Peyer's patch (tissue), 4 donors: Measurements from ENCODE around the gene RLIM.
"Not testable (repeated sequence)": the region's sequence is repeated elsewhere in the genome, so short reads cannot be mapped to it uniquely, and the experiment has no call there.

Experiments
- POLR2A ChIP-seq, 2 donors: fragments of 450-650 bp; IDR thresholded peaks; one replicate each; pipeline ENCODE4 v1.5.1; 2017; ENCODE audit warnings: antibody characterized with exemption in 2 of 2, mild to moderate bottlenecking in 2 of 2, moderate library complexity in 2 of 2
- TF ChIP-seq, protein P1 (sequence below), 6 experiments: fragments of 450-650 bp in 4 of 6; fragments of 200-600 bp in 2 of 6; sonication (generic) in 1 of 6; IDR thresholded peaks; one replicate each; pipeline ENCODE4 v1.5.1; 2017 to 2019; ENCODE audit warnings: antibody characterized with exemption in 6 of 6, mild to moderate bottlenecking in 3 of 6, moderate library complexity in 1 of 6

DNA sequence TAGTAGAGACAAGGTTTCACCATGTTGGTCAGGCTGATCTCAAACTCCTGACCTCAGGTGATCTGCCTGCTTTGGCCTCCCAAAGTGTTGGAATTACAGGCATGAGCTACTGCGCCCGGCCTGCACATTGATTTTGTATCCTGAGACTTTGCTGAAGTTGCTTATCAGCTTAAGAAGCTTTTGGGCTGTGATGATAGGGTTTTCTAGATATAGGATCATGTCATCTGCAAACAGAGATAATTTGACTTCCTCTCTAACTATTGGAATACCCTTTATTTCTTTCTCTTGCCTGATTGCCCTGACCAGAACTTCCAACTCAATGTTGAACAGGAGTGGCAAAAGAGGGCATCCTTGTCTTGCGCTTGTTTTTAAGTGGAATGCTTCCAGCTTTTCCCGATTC lies 40.5 kb upstream of the RLIM start:
- TF ChIP-seq, protein P1, sequence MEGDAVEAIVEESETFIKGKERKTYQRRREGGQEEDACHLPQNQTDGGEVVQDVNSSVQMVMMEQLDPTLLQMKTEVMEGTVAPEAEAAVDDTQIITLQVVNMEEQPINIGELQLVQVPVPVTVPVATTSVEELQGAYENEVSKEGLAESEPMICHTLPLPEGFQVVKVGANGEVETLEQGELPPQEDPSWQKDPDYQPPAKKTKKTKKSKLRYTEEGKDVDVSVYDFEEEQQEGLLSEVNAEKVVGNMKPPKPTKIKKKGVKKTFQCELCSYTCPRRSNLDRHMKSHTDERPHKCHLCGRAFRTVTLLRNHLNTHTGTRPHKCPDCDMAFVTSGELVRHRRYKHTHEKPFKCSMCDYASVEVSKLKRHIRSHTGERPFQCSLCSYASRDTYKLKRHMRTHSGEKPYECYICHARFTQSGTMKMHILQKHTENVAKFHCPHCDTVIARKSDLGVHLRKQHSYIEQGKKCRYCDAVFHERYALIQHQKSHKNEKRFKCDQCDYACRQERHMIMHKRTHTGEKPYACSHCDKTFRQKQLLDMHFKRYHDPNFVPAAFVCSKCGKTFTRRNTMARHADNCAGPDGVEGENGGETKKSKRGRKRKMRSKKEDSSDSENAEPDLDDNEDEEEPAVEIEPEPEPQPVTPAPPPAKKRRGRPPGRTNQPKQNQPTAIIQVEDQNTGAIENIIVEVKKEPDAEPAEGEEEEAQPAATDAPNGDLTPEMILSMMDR (IDR thresholded peaks at IDR 0.05): not testable (repeated sequence)
- not testable (repeated sequence) for TF ChIP-seq POLR2A (IDR thresholded peaks at IDR 0.05)
